SHP77 treated with DMSO at 0.1 percent for 48 hours (cell line): Measurements from ENCODE around the gene VPS13D.
"Not testable (repeated sequence)": the region's sequence is repeated elsewhere in the genome, so short reads cannot be mapped to it uniquely, and the experiment has no call there.

Experiments used
- DNase-seq: peaks from one replicate; lab custom pipeline; 2025; lab: John Stamatoyannopoulos, UW

Gene VPS13D

GRCh38 chr1:12285496-12286143 is 55.8 kb downstream of the VPS13D start:
- no peak for DNase-seq

- DNase-seq = no peak
Measured at GRCh38 chr1:12287869-12288268, 58.0 kb downstream of the VPS13D start.

GRCh38 chr1:12290828-12291227 is 61.0 kb downstream of the VPS13D start:
- no peak for DNase-seq

- DNase-seq = no peak
Measured at GRCh38 chr1:12293416-12293815, 63.6 kb downstream of the VPS13D start.

GRCh38 chr1:12294076-12294475 is 64.2 kb downstream of the VPS13D start:
- no peak for DNase-seq

GRCh38 chr1:12296016-12296415 is 66.2 kb downstream of the VPS13D start:
- DNase-seq = no peak

- DNase-seq = no peak
Measured at GRCh38 chr1:12296623-12297022, 66.8 kb downstream of the VPS13D start.

- no peak for DNase-seq
Measured at GRCh38 chr1:12300706-12301105, 70.9 kb downstream of the VPS13D start.

- DNase-seq = no peak
Measured at GRCh38 chr1:12301518-12302237, 71.8 kb downstream of the VPS13D start.

- no peak for DNase-seq
Measured at GRCh38 chr1:12302798-12303447, 73.1 kb downstream of the VPS13D start.

GRCh38 chr1:12305377-12305776 is 75.5 kb downstream of the VPS13D start:
- DNase-seq = no peak

GRCh38 chr1:12309783-12310742 is 80.2 kb downstream of the VPS13D start:
- DNase-seq = no peak

- peak; percentile 24 for DNase-seq
Measured at GRCh38 chr1:12314333-12314903, 84.6 kb downstream of the VPS13D start.

- no peak for DNase-seq
Measured at GRCh38 chr1:12315146-12315545, 85.3 kb downstream of the VPS13D start.

GRCh38 chr1:12316331-12316730 is 86.5 kb downstream of the VPS13D start:
- DNase-seq = no peak

GRCh38 chr1:12320486-12320885 is 90.7 kb downstream of the VPS13D start:
- no peak for DNase-seq

- DNase-seq = no peak
Measured at GRCh38 chr1:12324423-12324822, 94.6 kb downstream of the VPS13D start.

GRCh38 chr1:12324973-12325372 is 95.1 kb downstream of the VPS13D start:
- DNase-seq = not testable (repeated sequence)

- no peak for DNase-seq
Measured at GRCh38 chr1:12326986-12327385, 97.2 kb downstream of the VPS13D start.

- no peak for DNase-seq
Measured at GRCh38 chr1:12327566-12327965, 97.7 kb downstream of the VPS13D start.

- DNase-seq = no peak
Measured at GRCh38 chr1:12333036-12333785, 103.4 kb downstream of the VPS13D start.
